Muscle of leg (tissue), 11 donors: ENCODE measurements around the gene LIPK. TPM values are rescaled to one million over a fixed set of nuclear protein-coding genes. Genes with fewer than 3 reads are reported as not detected.
A peak's percentile ranks its signal among the peaks of the same experiment; 100 is the strongest.

Source experiments
- DNase-seq: peaks from one replicate; pipeline ENCODE4 v3.0.0; 2013
- H3K27ac ChIP-seq: one replicate; pipeline ENCODE4 v1.5.1; 2013; ENCODE audit warnings: mild to moderate bottlenecking, low read length, control low read depth
- H3K27me3 ChIP-seq: one replicate; pipeline ENCODE4 v1.6.1; 2013; ENCODE audit warnings: low read length; ENCODE audit not compliant: control insufficient read depth, insufficient read depth
- H3K36me3 ChIP-seq: one replicate; pipeline ENCODE4 v1.6.1; 2013; ENCODE audit warnings: low read length; ENCODE audit not compliant: control insufficient read depth, insufficient read depth
- H3K4me1 ChIP-seq: one replicate; pipeline ENCODE4 v1.6.1; 2013; ENCODE audit warnings: low read length; ENCODE audit not compliant: control insufficient read depth, insufficient read depth
- H3K4me3 ChIP-seq: one replicate; pipeline ENCODE4 v1.5.1; 2013; ENCODE audit warnings: low read length, control low read depth
- H3K9me3 ChIP-seq: replicated peaks from 2 replicates; pipeline ENCODE4 v1.6.1; 2013; ENCODE audit warnings: low read depth, low read length; ENCODE audit not compliant: control insufficient read depth
- WGBS: methylation state at CpG from one replicate; pipeline ENCODE4 v1.1.5; 2013; ENCODE audit warnings: missing lambda C conversion rate; ENCODE audit not compliant: insufficient coverage; 5-methylcytosine and 5-hydroxymethylcytosine counted together
- polyA plus RNA-seq, 8 donors: library from polyadenylated mRNA; unstranded; fragments of 120-200 nt; gene quantifications; one replicate each; pipeline versions ENCODE4 v1.2.1 to v1.2.3, GENCODE V29; 2013; ENCODE audit warnings: inconsistent platforms in 1 of 8, low replicate concordance in 1 of 8; ENCODE audit not compliant: insufficient read length in 8 of 8, insufficient read depth in 1 of 8
- total RNA-seq: library from RNA; stranded (reverse); fragments of 120-200 nt; gene quantifications from one replicate; pipeline ENCODE4 v1.2.4, GENCODE V29; 2013

Gene LIPK
- total and polyA plus RNA-seq, 9 donors = 0.27 to 0.57 TPM; not detected in 7

- Histone ChIP-seq H3K4me3 (no peak overlapping the region), H3K27ac (no peak overlapping the region), H3K27me3 (no peaks in the 10 kb centered on the region), H3K36me3 (no peaks in the 10 kb centered on the region), H3K9me3 (no peaks in the 10 kb centered on the region), H3K4me1 (no peaks in the 10 kb centered on the region)
- no peak for DNase-seq
- no CpG with 5 or more reads among the region's 2 CpGs for WGBS
These were observed 34.0 kb upstream of the LIPK start for GRCh38 chr10:88672041-88672440.

- WGBS = no CpG with 5 or more reads among the region's 4 CpGs
These were observed 29.6 kb upstream of the LIPK start for GRCh38 chr10:88676283-88677060.

GRCh38 chr10:88680958-88681357, 25.1 kb upstream of the LIPK start:
- no peak overlapping the region for H3K4me3 ChIP-seq
- H3K27me3 ChIP-seq = no peaks in the 10 kb centered on the region
- no peaks in the 10 kb centered on the region for H3K36me3 ChIP-seq
- no peak overlapping the region for H3K27ac ChIP-seq
- no peaks in the 10 kb centered on the region for H3K4me1 ChIP-seq
- H3K9me3 ChIP-seq = no peaks in the 10 kb centered on the region
- no CpG with 5 or more reads among the region's 4 CpGs for WGBS
- no peak for DNase-seq

More at GRCh38 chr10:88676283-88677060, 29.6 kb upstream of the LIPK start:
- no peaks in the 10 kb centered on the region for H3K4me1 ChIP-seq
- no peaks in the 10 kb centered on the region for H3K27me3 ChIP-seq
- DNase-seq = no peak
- no peak overlapping the region for H3K4me3 ChIP-seq
- no peaks in the 10 kb centered on the region for H3K36me3 ChIP-seq
- no peaks in the 10 kb centered on the region for H3K9me3 ChIP-seq
- no peak overlapping the region for H3K27ac ChIP-seq

GRCh38 chr10:88682491-88682890, 23.6 kb upstream of the LIPK start:
- no peak overlapping the region for H3K4me3 ChIP-seq
- no peak for DNase-seq
- no peak overlapping the region for H3K27ac ChIP-seq
- WGBS = no CpG with 5 or more reads among the region's 4 CpGs
- no peaks in the 10 kb centered on the region for H3K27me3 ChIP-seq
- H3K4me1 ChIP-seq = no peaks in the 10 kb centered on the region
- H3K36me3 ChIP-seq = no peaks in the 10 kb centered on the region
- no peaks in the 10 kb centered on the region for H3K9me3 ChIP-seq

GRCh38 chr10:88687853-88688467, 18.1 kb upstream of the LIPK start:
- H3K4me1 ChIP-seq = no peaks in the 10 kb centered on the region
- DNase-seq = peak; percentile 5
- H3K4me3 ChIP-seq = no peak overlapping the region
- H3K36me3 ChIP-seq = no peaks in the 10 kb centered on the region
- H3K9me3 ChIP-seq = no peaks in the 10 kb centered on the region
- H3K27me3 ChIP-seq = no peaks in the 10 kb centered on the region
- H3K27ac ChIP-seq = no peak overlapping the region

GRCh38 chr10:88689366-88689765, 16.7 kb upstream of the LIPK start:
- WGBS = 90% methylated on average over 6 of the region's 6 CpGs
- Histone ChIP-seq H3K27me3 (no peaks in the 10 kb centered on the region), H3K4me1 (no peaks in the 10 kb centered on the region), H3K9me3 (no peaks in the 10 kb centered on the region), H3K27ac (no peak overlapping the region), H3K36me3 (no peaks in the 10 kb centered on the region), H3K4me3 (no peak overlapping the region)
- DNase-seq = no peak

GRCh38 chr10:88693392-88694020, 12.5 kb upstream of the LIPK start:
- H3K36me3 ChIP-seq = no peaks in the 10 kb centered on the region
- WGBS = no CpG with 5 or more reads among the region's 4 CpGs
- no peak overlapping the region for H3K27ac ChIP-seq
- DNase-seq = peak; percentile 7
- H3K9me3 ChIP-seq = no peaks in the 10 kb centered on the region
- H3K4me1 ChIP-seq = no peaks in the 10 kb centered on the region
- no peaks in the 10 kb centered on the region for H3K27me3 ChIP-seq
- H3K4me3 ChIP-seq = no peak overlapping the region

- Histone ChIP-seq H3K27ac (no peak overlapping the region), H3K36me3 (no peaks in the 10 kb centered on the region), H3K9me3 (no peaks in the 10 kb centered on the region), H3K27me3 (no peaks in the 10 kb centered on the region), H3K4me1 (no peaks in the 10 kb centered on the region), H3K4me3 (no peak overlapping the region)
- DNase-seq = no peak
- WGBS = 80% methylated on average over 1 of the region's 4 CpGs
These were observed 3.0 kb upstream of the LIPK start for GRCh38 chr10:88702848-88703597.

- no peak overlapping the region for H3K27ac ChIP-seq
- H3K4me1 ChIP-seq = no peaks in the 10 kb centered on the region
- no CpG with 5 or more reads among the region's 2 CpGs for WGBS
- no peak for DNase-seq
- H3K9me3 ChIP-seq = no peaks in the 10 kb centered on the region
- H3K36me3 ChIP-seq = no peaks in the 10 kb centered on the region
- no peak overlapping the region for H3K4me3 ChIP-seq
- H3K27me3 ChIP-seq = no peaks in the 10 kb centered on the region
These were observed 1.5 kb downstream of the LIPK start for GRCh38 chr10:88707429-88708155.
